Uterus (tissue), 4 donors: Measurements from ENCODE around the gene MCU. TPM values are rescaled to one million over a fixed set of nuclear protein-coding genes. Genes with fewer than 3 reads are reported as not detected.

ENCODE experiments used
- DNase-seq, 2 donors: peaks; one replicate each; pipeline ENCODE4 v3.0.0-alpha.2; 2019 to 2020
- H3K27ac ChIP-seq, 2 donors: fragments of 200-600 bp; sonication (generic); 1 replicate in 1 of 2; 2 replicates in 1 of 2; pipeline ENCODE4 v1.5.1; 2016 to 2018
- H3K27me3 ChIP-seq, 2 donors: fragments of 200-600 bp; sonication (generic); one replicate each; pipeline ENCODE4 v1.5.1; 2018 to 2019; ENCODE audit warnings: control low read depth in 1 of 2
- H3K36me3 ChIP-seq, 2 donors: fragments of 200-600 bp; sonication (generic); one replicate each; pipeline ENCODE4 v1.5.1; 2019; ENCODE audit warnings: control low read depth in 1 of 2
- H3K4me1 ChIP-seq, 2 donors: fragments of 200-600 bp; sonication (generic); one replicate each; pipeline ENCODE4 v1.5.1; 2018 to 2019; ENCODE audit warnings: control low read depth in 1 of 2
- H3K4me3 ChIP-seq, 2 donors: fragments of 200-600 bp; sonication (generic); 1 replicate in 1 of 2; 2 replicates in 1 of 2; pipeline ENCODE4 v1.5.1; 2018 to 2019; ENCODE audit warnings: mild to moderate bottlenecking in 1 of 2
- H3K9me3 ChIP-seq, 2 donors: fragments of 200-600 bp; sonication (generic); one replicate each; pipeline ENCODE4 v1.5.1; 2019; ENCODE audit warnings: control low read depth in 1 of 2
- POLR2A ChIP-seq, 2 donors: fragments of 450-650 bp; IDR thresholded peaks; one replicate each; pipeline ENCODE4 v1.6.1; 2016; ENCODE audit warnings: antibody characterized with exemption in 2 of 2, mild to moderate bottlenecking in 1 of 2, moderate library complexity in 1 of 2
- intact Hi-C: fragments of 100-400 bp; cut with DNase I; formaldehyde crosslinking; loops from one replicate; pipeline ENCODE4 v1.15.1; 2023; ENCODE audit warnings: low total_unique reads
- total RNA-seq, 4 donors: library from RNA; depleted of rRNA in 3 of 4; stranded (reverse); fragments of >200 nt in 3 of 4; gene quantifications; one replicate each; pipeline versions ENCODE4 v1.1.0 to v1.2.4, GENCODE V29; 2014 to 2023
- TF ChIP-seq, protein P1 (sequence below), 4 experiments: fragments of 200-600 bp in 2 of 4; fragments of 450-650 bp in 2 of 4; sonication (generic) in 2 of 4; IDR thresholded peaks; one replicate each; pipeline ENCODE4 v1.5.1; 2016 to 2019; ENCODE audit warnings: antibody characterized with exemption in 4 of 4, mild to moderate bottlenecking in 2 of 4, moderate library complexity in 1 of 4
- donor health status: DM: yes; HTN: yes; CAD: no.

The MCU gene
- total RNA-seq, 4 donors from 2014 or later: 13.2 to 35.8 (median 24.6) TPM

DNA sequence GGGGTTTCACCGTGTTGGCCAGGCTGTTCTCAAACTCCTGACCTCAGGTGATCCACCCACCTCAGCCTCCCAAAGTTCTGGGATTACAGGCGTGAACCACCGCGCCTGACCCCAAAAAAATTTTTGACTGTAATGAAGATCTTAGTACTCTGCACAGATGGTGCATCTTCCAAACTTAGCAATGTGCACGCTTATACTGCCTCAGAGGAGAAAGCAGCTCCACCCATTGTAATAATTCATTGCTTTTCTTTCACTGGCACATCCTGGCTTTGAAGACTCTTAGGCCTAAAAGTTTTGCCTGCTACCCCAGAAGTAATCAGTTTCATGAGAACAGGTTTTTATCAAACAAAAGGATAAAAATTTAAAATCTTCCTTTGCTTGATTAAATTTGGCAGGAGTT lies 149.5 kb downstream of the MCU start:
- Histone ChIP-seq H3K27me3 (no peaks in the 10 kb centered on the region), H3K4me1 (no peaks in the 10 kb centered on the region), H3K36me3 (no peaks in the 10 kb centered on the region), H3K9me3 (no peaks in the 10 kb centered on the region), H3K4me3 (no peak overlapping the region), H3K27ac (no peak overlapping the region)
- TF ChIP-seq, protein P1, sequence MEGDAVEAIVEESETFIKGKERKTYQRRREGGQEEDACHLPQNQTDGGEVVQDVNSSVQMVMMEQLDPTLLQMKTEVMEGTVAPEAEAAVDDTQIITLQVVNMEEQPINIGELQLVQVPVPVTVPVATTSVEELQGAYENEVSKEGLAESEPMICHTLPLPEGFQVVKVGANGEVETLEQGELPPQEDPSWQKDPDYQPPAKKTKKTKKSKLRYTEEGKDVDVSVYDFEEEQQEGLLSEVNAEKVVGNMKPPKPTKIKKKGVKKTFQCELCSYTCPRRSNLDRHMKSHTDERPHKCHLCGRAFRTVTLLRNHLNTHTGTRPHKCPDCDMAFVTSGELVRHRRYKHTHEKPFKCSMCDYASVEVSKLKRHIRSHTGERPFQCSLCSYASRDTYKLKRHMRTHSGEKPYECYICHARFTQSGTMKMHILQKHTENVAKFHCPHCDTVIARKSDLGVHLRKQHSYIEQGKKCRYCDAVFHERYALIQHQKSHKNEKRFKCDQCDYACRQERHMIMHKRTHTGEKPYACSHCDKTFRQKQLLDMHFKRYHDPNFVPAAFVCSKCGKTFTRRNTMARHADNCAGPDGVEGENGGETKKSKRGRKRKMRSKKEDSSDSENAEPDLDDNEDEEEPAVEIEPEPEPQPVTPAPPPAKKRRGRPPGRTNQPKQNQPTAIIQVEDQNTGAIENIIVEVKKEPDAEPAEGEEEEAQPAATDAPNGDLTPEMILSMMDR (IDR thresholded peaks at IDR 0.05): no peak
- no peak for TF ChIP-seq POLR2A (IDR thresholded peaks at IDR 0.05)
- no peak for DNase-seq
- intact Hi-C loops: no loop called here

GRCh38 chr10:72842164-72842563 lies 150.2 kb downstream of the MCU start:
- H3K27ac ChIP-seq: no peak overlapping the region
- H3K36me3 ChIP-seq: no peaks in the 10 kb centered on the region
- no peaks in the 10 kb centered on the region for H3K27me3 ChIP-seq
- intact Hi-C loops: no loop called here
- DNase-seq: no peak
- H3K9me3 ChIP-seq: no peaks in the 10 kb centered on the region
- H3K4me3 ChIP-seq: no peak overlapping the region
- H3K4me1 ChIP-seq: no peaks in the 10 kb centered on the region
- TF ChIP-seq POLR2A (IDR thresholded peaks at IDR 0.05): no peak
- TF ChIP-seq, protein P1 (IDR thresholded peaks at IDR 0.05): no peak

- no peaks in the 10 kb centered on the region for H3K36me3 ChIP-seq
- no peak for TF ChIP-seq POLR2A (IDR thresholded peaks at IDR 0.05)
- TF ChIP-seq, protein P1 (IDR thresholded peaks at IDR 0.05): no peak
- intact Hi-C loops: no loop called here
- H3K27ac ChIP-seq: no peak overlapping the region
- H3K9me3 ChIP-seq: no peaks in the 10 kb centered on the region
- H3K4me3 ChIP-seq: no peak overlapping the region
- no peaks in the 10 kb centered on the region for H3K4me1 ChIP-seq
- no peak for DNase-seq
- H3K27me3 ChIP-seq: no peaks in the 10 kb centered on the region
These were observed 154.3 kb downstream of the MCU start for GRCh38 chr10:72846238-72846637.

- H3K9me3 ChIP-seq: no peaks in the 10 kb centered on the region
- intact Hi-C loops: no loop called here
- TF ChIP-seq, protein P1 (IDR thresholded peaks at IDR 0.05): no peak
- no peak for TF ChIP-seq POLR2A (IDR thresholded peaks at IDR 0.05)
- no peaks in the 10 kb centered on the region for H3K27me3 ChIP-seq
- H3K4me1 ChIP-seq: no peaks in the 10 kb centered on the region
- no peak overlapping the region for H3K27ac ChIP-seq
- no peaks in the 10 kb centered on the region for H3K36me3 ChIP-seq
- no peak for DNase-seq
- no peak overlapping the region for H3K4me3 ChIP-seq
These were observed 155.7 kb downstream of the MCU start for GRCh38 chr10:72847681-72848080.

DNA sequence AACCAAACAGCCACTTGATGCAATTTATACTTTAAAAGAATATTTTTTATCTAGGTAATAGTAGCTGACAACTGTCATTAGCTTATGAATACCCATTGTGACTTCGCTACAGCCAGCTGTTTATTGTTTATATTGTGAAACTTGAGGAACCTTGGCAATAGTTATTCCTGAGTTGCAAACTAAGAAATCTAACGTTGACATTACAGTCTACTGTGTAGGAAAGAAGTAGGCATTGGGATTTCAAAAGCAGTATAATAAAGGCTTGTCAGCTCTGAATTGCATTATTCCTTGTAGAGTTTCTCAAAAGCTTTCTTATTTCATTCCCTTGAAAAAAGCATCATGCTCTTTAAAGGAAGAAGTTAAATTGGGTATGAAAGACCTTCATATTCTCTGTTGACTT lies 158.9 kb downstream of the MCU start:
- H3K36me3 ChIP-seq: no peaks in the 10 kb centered on the region
- TF ChIP-seq, protein P1 (IDR thresholded peaks at IDR 0.05): no peak
- no peak for TF ChIP-seq POLR2A (IDR thresholded peaks at IDR 0.05)
- intact Hi-C loops: no loop called here
- no peaks in the 10 kb centered on the region for H3K4me1 ChIP-seq
- no peak overlapping the region for H3K4me3 ChIP-seq
- H3K27ac ChIP-seq: no peak overlapping the region
- no peaks in the 10 kb centered on the region for H3K27me3 ChIP-seq
- H3K9me3 ChIP-seq: no peaks in the 10 kb centered on the region
- DNase-seq: no peak
